ENCODE results near the gene FBLN7. TPM values are rescaled to one million over a fixed set of nuclear protein-coding genes. Genes with fewer than 3 reads are reported as not detected.

The FBLN7 gene
- total and polyA plus RNA-seq, 2 experiments from 2014 or later = 1.6 to 1.7 TPM

DNA sequence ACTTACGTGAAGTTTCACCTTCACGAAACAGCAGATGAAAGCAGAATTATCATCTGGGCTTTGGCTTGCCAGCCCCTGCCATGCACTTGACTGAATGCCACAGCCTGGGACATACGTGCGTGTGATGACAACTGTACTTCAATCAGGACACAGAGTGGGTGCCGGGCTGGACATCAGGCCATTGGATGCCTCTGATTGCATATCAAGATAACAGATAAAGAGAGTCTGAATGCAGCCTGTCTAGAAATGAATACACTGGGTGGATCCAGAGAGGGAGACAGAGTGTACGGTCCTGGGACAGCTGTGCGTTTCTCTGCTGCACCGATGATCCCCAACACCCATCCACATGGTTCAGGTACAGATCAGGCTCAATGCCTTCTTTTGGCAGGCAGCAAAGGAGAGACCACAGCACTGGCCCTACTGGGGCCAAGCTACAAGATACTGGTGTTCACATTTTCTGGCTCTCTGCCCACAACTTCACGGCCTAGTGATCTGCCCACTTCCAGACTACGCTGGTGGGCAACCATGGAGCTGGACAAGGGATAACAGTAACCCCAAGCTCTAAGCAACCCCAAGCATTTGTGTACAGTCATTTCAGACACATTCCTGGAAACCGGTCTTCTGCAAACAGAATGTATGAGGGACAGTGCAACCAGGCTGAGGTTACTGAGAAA lies 35.6 kb downstream of the FBLN7 start:
- H3K4me1 ChIP-seq (ENCODE audit: insufficient read depth) = no peaks in the 10 kb centered on the region
- H3K79me2 ChIP-seq = no peaks in the 10 kb centered on the region
- DNase-seq (ENCODE audit: low spot score) = no peak
- WGBS (ENCODE audit: low lambda C conversion rate, missing lambda C conversion rate) = 87% methylated on average over 11 of the region's 11 CpGs
- H3K9me2 ChIP-seq (replicated peaks; ENCODE audit: insufficient read depth) = no peaks in the 10 kb centered on the region
- H3K27me3 ChIP-seq = no peaks in the 10 kb centered on the region
- no peak overlapping the region for H2AFZ ChIP-seq
- H4K20me1 ChIP-seq (ENCODE audit: insufficient read depth, poor library complexity, severe bottlenecking) = no peaks in the 10 kb centered on the region
- no peak overlapping the region for H3K4me3 ChIP-seq
- no peak overlapping the region for H3K27ac ChIP-seq
- H3K36me3 ChIP-seq (replicated peaks; ENCODE audit: insufficient read depth, low read depth) = no peaks in the 10 kb centered on the region
- no peaks in the 10 kb centered on the region for H3K9me3 ChIP-seq (ENCODE audit: low read depth)
- H3K4me2 ChIP-seq = no peak overlapping the region
- TF ChIP-seq EZH2phosphoT487 (IDR thresholded peaks at IDR 0.05; ENCODE audit: low read depth, severe bottlenecking, unreplicated experiment) (no peak), EZH2 (IDR thresholded peaks at IDR 0.05; ENCODE audit: borderline replicate concordance) (no peak)
- TF ChIP-seq, protein P1, sequence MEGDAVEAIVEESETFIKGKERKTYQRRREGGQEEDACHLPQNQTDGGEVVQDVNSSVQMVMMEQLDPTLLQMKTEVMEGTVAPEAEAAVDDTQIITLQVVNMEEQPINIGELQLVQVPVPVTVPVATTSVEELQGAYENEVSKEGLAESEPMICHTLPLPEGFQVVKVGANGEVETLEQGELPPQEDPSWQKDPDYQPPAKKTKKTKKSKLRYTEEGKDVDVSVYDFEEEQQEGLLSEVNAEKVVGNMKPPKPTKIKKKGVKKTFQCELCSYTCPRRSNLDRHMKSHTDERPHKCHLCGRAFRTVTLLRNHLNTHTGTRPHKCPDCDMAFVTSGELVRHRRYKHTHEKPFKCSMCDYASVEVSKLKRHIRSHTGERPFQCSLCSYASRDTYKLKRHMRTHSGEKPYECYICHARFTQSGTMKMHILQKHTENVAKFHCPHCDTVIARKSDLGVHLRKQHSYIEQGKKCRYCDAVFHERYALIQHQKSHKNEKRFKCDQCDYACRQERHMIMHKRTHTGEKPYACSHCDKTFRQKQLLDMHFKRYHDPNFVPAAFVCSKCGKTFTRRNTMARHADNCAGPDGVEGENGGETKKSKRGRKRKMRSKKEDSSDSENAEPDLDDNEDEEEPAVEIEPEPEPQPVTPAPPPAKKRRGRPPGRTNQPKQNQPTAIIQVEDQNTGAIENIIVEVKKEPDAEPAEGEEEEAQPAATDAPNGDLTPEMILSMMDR (IDR thresholded peaks at IDR 0.05; ENCODE audit: poor library complexity) = no peak

DNA sequence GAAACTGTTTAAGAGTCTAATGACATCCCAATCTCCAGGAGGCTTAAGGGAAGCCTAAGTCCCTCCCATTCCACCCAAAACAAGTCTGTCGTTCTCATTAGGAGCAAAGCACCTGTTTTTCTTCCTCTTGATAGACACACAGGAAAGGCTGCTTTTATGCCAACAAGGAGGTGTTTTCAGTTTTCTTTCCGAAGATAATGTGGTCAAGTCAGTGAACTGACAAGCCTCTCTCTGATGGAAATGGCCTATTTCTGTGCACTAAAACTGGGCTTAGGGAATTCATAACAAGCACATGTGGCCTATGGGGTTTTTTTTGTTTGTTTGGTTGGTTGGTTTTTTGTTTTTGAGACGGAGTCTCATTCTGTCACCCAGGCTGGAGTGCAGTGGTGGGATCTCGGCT lies 36.2 kb downstream of the FBLN7 start:
- Histone ChIP-seq H3K36me3 (replicated peaks; ENCODE audit: insufficient read depth, low read depth) (no peaks in the 10 kb centered on the region), H4K20me1 (ENCODE audit: insufficient read depth, poor library complexity, severe bottlenecking) (no peaks in the 10 kb centered on the region), H3K27ac (no peak overlapping the region), H3K4me2 (no peak overlapping the region), H2AFZ (no peak overlapping the region), H3K4me3 (no peak overlapping the region), H3K4me1 (ENCODE audit: insufficient read depth) (no peaks in the 10 kb centered on the region), H3K27me3 (no peaks in the 10 kb centered on the region), H3K79me2 (no peaks in the 10 kb centered on the region), H3K9me3 (ENCODE audit: low read depth) (no peaks in the 10 kb centered on the region), H3K9me2 (replicated peaks; ENCODE audit: insufficient read depth) (no peaks in the 10 kb centered on the region)
- 79% methylated on average over 4 of the region's 4 CpGs for WGBS (ENCODE audit: low lambda C conversion rate, missing lambda C conversion rate)
- no peak for TF ChIP-seq EZH2phosphoT487 (IDR thresholded peaks at IDR 0.05; ENCODE audit: low read depth, severe bottlenecking, unreplicated experiment)
- TF ChIP-seq, protein P1 (IDR thresholded peaks at IDR 0.05; ENCODE audit: poor library complexity) = no peak
- no peak for TF ChIP-seq EZH2 (IDR thresholded peaks at IDR 0.05; ENCODE audit: borderline replicate concordance)
- no peak for DNase-seq (ENCODE audit: low spot score)

DNA sequence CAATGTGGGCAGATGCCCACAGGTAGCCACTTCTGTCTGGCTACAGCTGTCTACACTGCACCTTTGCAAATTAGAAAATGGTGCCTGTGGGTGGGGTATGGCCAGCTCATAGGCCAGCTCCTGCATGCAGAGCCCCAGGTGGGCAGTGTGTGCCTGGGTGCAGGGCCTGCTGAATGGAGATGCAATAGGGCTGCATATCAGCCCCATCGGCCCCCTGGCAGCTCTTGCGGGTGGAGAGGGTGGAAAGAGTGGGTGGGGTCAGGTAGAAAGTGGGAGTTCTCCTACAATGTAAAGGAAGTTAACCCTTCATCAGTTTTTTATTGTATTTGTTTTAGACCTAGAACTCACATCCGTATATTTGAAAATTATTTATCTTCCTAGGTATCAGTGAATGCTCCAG lies 37.1 kb downstream of the FBLN7 start:
- Histone ChIP-seq H3K4me3 (no peak overlapping the region), H3K27me3 (no peaks in the 10 kb centered on the region), H2AFZ (no peak overlapping the region), H3K36me3 (replicated peaks; ENCODE audit: insufficient read depth, low read depth) (no peaks in the 10 kb centered on the region), H3K27ac (no peak overlapping the region), H3K9me3 (ENCODE audit: low read depth) (no peaks in the 10 kb centered on the region), H3K4me2 (no peak overlapping the region), H3K9me2 (replicated peaks; ENCODE audit: insufficient read depth) (no peaks in the 10 kb centered on the region), H3K4me1 (ENCODE audit: insufficient read depth) (no peaks in the 10 kb centered on the region), H4K20me1 (ENCODE audit: insufficient read depth, poor library complexity, severe bottlenecking) (no peaks in the 10 kb centered on the region), H3K79me2 (no peaks in the 10 kb centered on the region)
- TF ChIP-seq EZH2 (IDR thresholded peaks at IDR 0.05; ENCODE audit: borderline replicate concordance) (no peak), EZH2phosphoT487 (IDR thresholded peaks at IDR 0.05; ENCODE audit: low read depth, severe bottlenecking, unreplicated experiment) (no peak)
- TF ChIP-seq, protein P1 (IDR thresholded peaks at IDR 0.05; ENCODE audit: poor library complexity) = no peak
- 93% methylated on average over 3 of the region's 3 CpGs for WGBS (ENCODE audit: low lambda C conversion rate, missing lambda C conversion rate)
- DNase-seq (ENCODE audit: low spot score) = no peak

All from hepatocyte (in vitro differentiated cells).